PFSK-1 (cell line): ENCODE measurements around the gene EPHA4.

Source experiments
- FOXP2 ChIP-seq: optimal IDR thresholded peaks from 2 replicates; pipeline ENCODE3; 2011; ENCODE audit warnings: borderline replicate concordance, control low read depth, inconsistent platforms; ENCODE audit not compliant: insufficient read depth; ENCODE audit errors: extremely low read length, extremely low read depth
- POLR2AphosphoS5 ChIP-seq: IDR thresholded peaks from 2 replicates; pipeline ENCODE4 v1.6.1; 2012; ENCODE audit warnings: low read depth, mild to moderate bottlenecking, control low read depth, low read length, moderate library complexity
- SIN3A ChIP-seq: IDR thresholded peaks from 2 replicates; pipeline ENCODE4 v1.6.1; 2012; ENCODE audit warnings: mild to moderate bottlenecking, low read length, moderate library complexity, borderline replicate concordance; ENCODE audit not compliant: insufficient read depth
- TAF1 ChIP-seq: IDR thresholded peaks from 2 replicates; pipeline ENCODE4 v1.6.1; 2012; ENCODE audit warnings: low read length, control low read depth, borderline replicate concordance; ENCODE audit not compliant: insufficient read depth
- TF ChIP-seq, protein P1 (sequence below), 2 experiments: IDR thresholded peaks; 2 replicates each; pipeline versions ENCODE4 v1.6.1 to v1.8.0; 2011 to 2012; ENCODE audit warnings: low read depth in 2 of 2, low read length in 2 of 2, control low read depth in 1 of 2, inconsistent platforms in 1 of 2, mild to moderate bottlenecking in 1 of 2, moderate library complexity in 1 of 2; ENCODE audit not compliant: insufficient read depth in 1 of 2

Gene EPHA4

DNA sequence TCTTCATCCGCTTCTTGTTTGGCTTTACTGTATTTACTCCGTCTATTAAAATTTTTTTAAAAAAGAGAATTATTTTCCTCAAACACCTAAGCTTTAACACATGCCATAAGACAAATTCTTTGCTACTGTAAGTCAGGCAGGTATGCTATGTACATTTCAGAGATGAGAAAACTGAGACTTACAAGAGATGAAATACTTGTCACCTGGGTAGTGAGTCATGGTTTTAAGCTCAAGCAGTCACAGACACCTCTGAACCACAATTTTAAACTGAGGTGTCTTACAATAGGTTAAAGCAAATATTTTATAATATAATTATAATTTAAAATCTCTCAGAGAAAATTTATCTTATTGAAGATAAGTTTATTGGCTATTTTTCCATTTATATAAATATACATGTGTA is 126.0 kb downstream of the EPHA4 start:
- TF ChIP-seq SIN3A: no peak
- TF ChIP-seq POLR2AphosphoS5: no peak
- TF ChIP-seq FOXP2: no peak
- TF ChIP-seq TAF1: no peak
- TF ChIP-seq, protein P1, sequence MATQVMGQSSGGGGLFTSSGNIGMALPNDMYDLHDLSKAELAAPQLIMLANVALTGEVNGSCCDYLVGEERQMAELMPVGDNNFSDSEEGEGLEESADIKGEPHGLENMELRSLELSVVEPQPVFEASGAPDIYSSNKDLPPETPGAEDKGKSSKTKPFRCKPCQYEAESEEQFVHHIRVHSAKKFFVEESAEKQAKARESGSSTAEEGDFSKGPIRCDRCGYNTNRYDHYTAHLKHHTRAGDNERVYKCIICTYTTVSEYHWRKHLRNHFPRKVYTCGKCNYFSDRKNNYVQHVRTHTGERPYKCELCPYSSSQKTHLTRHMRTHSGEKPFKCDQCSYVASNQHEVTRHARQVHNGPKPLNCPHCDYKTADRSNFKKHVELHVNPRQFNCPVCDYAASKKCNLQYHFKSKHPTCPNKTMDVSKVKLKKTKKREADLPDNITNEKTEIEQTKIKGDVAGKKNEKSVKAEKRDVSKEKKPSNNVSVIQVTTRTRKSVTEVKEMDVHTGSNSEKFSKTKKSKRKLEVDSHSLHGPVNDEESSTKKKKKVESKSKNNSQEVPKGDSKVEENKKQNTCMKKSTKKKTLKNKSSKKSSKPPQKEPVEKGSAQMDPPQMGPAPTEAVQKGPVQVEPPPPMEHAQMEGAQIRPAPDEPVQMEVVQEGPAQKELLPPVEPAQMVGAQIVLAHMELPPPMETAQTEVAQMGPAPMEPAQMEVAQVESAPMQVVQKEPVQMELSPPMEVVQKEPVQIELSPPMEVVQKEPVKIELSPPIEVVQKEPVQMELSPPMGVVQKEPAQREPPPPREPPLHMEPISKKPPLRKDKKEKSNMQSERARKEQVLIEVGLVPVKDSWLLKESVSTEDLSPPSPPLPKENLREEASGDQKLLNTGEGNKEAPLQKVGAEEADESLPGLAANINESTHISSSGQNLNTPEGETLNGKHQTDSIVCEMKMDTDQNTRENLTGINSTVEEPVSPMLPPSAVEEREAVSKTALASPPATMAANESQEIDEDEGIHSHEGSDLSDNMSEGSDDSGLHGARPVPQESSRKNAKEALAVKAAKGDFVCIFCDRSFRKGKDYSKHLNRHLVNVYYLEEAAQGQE (IDR thresholded peaks at IDR 0.05; ENCODE audit: insufficient read depth in 1 of 2, low read depth in 2 of 2, low read length in 2 of 2): no peak

GRCh38 chr2:221444106-221444505 is 128.0 kb downstream of the EPHA4 start:
- TF ChIP-seq POLR2AphosphoS5: no peak
- TF ChIP-seq, protein P1 (IDR thresholded peaks at IDR 0.05; ENCODE audit: insufficient read depth in 1 of 2, low read depth in 2 of 2, low read length in 2 of 2): no peak
- TF ChIP-seq FOXP2: no peak
- TF ChIP-seq SIN3A: no peak
- no peak for TF ChIP-seq TAF1

GRCh38 chr2:221443645-221444044 is 128.5 kb downstream of the EPHA4 start:
- TF ChIP-seq FOXP2 (no peak), POLR2AphosphoS5 (no peak), SIN3A (no peak), TAF1 (no peak)
- TF ChIP-seq, protein P1 (IDR thresholded peaks at IDR 0.05; ENCODE audit: insufficient read depth in 1 of 2, low read depth in 2 of 2, low read length in 2 of 2): no peak

GRCh38 chr2:221442128-221442527 is 130.0 kb downstream of the EPHA4 start:
- no peak for TF ChIP-seq SIN3A
- TF ChIP-seq FOXP2: no peak
- TF ChIP-seq, protein P1 (IDR thresholded peaks at IDR 0.05; ENCODE audit: insufficient read depth in 1 of 2, low read depth in 2 of 2, low read length in 2 of 2): no peak
- TF ChIP-seq POLR2AphosphoS5: no peak
- TF ChIP-seq TAF1: no peak
